MCF 10A (cell line): ENCODE data around the gene UBQLN3. TPM values are rescaled to one million over a fixed set of nuclear protein-coding genes. Genes with fewer than 3 reads are reported as not detected.

Experiments
- Bru-seq: library from RNA; stranded (reverse); fragments of 400-500 nt; gene quantifications from one replicate; lab custom pipeline; 2021; lab: Mats Ljungman, UMichigan
- BruChase-seq, 2 experiments: library from RNA; stranded (reverse); fragments of 400-500 nt; gene quantifications; one replicate each; lab custom pipeline; 2021; lab: Mats Ljungman, UMichigan
- BruUV-seq: library from RNA; stranded (reverse); fragments of 400-500 nt; replicated peaks from 2 replicates; lab custom pipeline; 2021; lab: Mats Ljungman, UMichigan
- CTCF ChIA-PET: fragments of 300-600 bp; sonication (Branson Sonifier 250); formaldehyde crosslinking; extraction: SDS; loops from one replicate; lab custom pipeline; 2021; ENCODE audit warnings: antibody characterized with exemption, inconsistent platforms; lab: Yijun Ruan, JAX
- POLR2A ChIA-PET: fragments of 300-600, 350-650 bp; sonication (Branson Sonifier 250); formaldehyde crosslinking; extraction: SDS; loops from one replicate; lab custom pipeline; 2020; ENCODE audit warnings: antibody characterized with exemption, inconsistent platforms; lab: Yijun Ruan, JAX
- DNase-seq: peaks from one replicate; pipeline ENCODE4 v3.0.0-alpha.2; 2018; ENCODE audit not compliant: unreplicated experiment
- H3K27ac Mint-ChIP-seq: one replicate; pipeline ENCODE4 v1.8.0; 2022; ENCODE audit warnings: mild to moderate bottlenecking, low read depth, mixed read lengths; ENCODE audit not compliant: unreplicated experiment
- H3K27me3 Mint-ChIP-seq: one replicate; pipeline ENCODE4 v1.8.0; 2022; ENCODE audit warnings: mixed read lengths; ENCODE audit not compliant: insufficient read depth, unreplicated experiment
- H3K36me3 Mint-ChIP-seq: one replicate; pipeline ENCODE4 v1.8.0; 2022; ENCODE audit warnings: mild to moderate bottlenecking, moderate library complexity, mixed read lengths; ENCODE audit not compliant: insufficient read depth, unreplicated experiment
- H3K4me1 Mint-ChIP-seq: one replicate; pipeline ENCODE4 v1.8.0; 2022; ENCODE audit warnings: mixed read lengths; ENCODE audit not compliant: insufficient read depth, unreplicated experiment
- H3K4me3 Mint-ChIP-seq: one replicate; pipeline ENCODE4 v1.8.0; 2022; ENCODE audit warnings: mild to moderate bottlenecking, moderate library complexity, mixed read lengths; ENCODE audit not compliant: unreplicated experiment
- H3K9me3 Mint-ChIP-seq: one replicate; pipeline ENCODE4 v1.8.0; 2022; ENCODE audit warnings: mixed read lengths; ENCODE audit not compliant: unreplicated experiment
- CTCF ChIP-seq: fragments of 200-600 bp; IDR thresholded peaks from one replicate; pipeline ENCODE4 v1.8.0; 2022; ENCODE audit warnings: antibody characterized with exemption, mild to moderate bottlenecking; ENCODE audit not compliant: unreplicated experiment
- intact Hi-C: fragments of 100-400 bp; cut with micrococcal nuclease; formaldehyde crosslinking; loops from 2 replicates; pipeline ENCODE4 v1.14.1; 2022
- long read RNA-seq: library from polyadenylated mRNA; stranded (forward); transcript quantifications from one replicate; pipeline ENCODE4 v2.0.0, GENCODE V29; 2022
- total RNA-seq: library from RNA; stranded (reverse); gene quantifications from 2 replicates; pipeline ENCODE4 v1.2.3, GENCODE V29; 2022

The UBQLN3 gene
- not detected in 2 replicates for total RNA-seq
- Bru-seq, nascent RNA: percentile 22 among the genes with signal in this experiment
- percentile 18 among the genes with signal in this experiment for BruChase-seq, experiment 1, labeled RNA remaining after a 6-hour chase
- percentile 16 among the genes with signal in this experiment for BruChase-seq, experiment 2, labeled RNA remaining after a 2-hour chase
- long read RNA-seq: 0 reads

- H3K27ac Mint-ChIP-seq: no peak within 1 kb of the TSS
- no peak for DNase-seq
- H3K4me3 Mint-ChIP-seq: no peak within 1 kb of the TSS
- ChIA-PET CTCF (no interaction called here), POLR2A (no interaction called here)
- no peaks in the 10 kb centered on the region for H3K4me1 Mint-ChIP-seq
- no peaks in the 10 kb centered on the region for H3K9me3 Mint-ChIP-seq
- BruUV-seq: no TSS peak
- H3K27me3 Mint-ChIP-seq: peaks cover 36% of the 10 kb centered on the region
- no peaks in the 10 kb centered on the region for H3K36me3 Mint-ChIP-seq
- TF ChIP-seq CTCF: no peak
- intact Hi-C loops: no loop called here
Measured at GRCh38 chr11:5509803-5510202, at the start of gene UBQLN3. Gene UBQLN3 (minus strand): TSS chr11:5509957. CDS start chr11:5509558, 399 bp downstream.

- Mint-ChIP-seq H3K4me3 (no peak overlapping the region), H3K27ac (no peak overlapping the region), H3K4me1 (no peaks in the 10 kb centered on the region), H3K36me3 (no peaks in the 10 kb centered on the region), H3K9me3 (no peaks in the 10 kb centered on the region), H3K27me3 (peaks cover 41% of the 10 kb centered on the region)
- TF ChIP-seq CTCF: no peak
- intact Hi-C loops: loop anchor here (10.0 kb wide), 1 partner anchor 433 kb away; no protein-coding TSS in a partner anchor
- CTCF ChIA-PET: interaction anchor here (1.6 kb wide), 1 partner anchor 81 kb away, joined by 8 read pairs; no protein-coding TSS in a partner anchor
- DNase-seq: no peak
- POLR2A ChIA-PET: no interaction called here
- BruUV-seq: no TSS peak
Measured at GRCh38 chr11:5557751-5558150, 48.0 kb upstream of the UBQLN3 start.

- ChIA-PET POLR2A (interaction anchor here (0.6 kb wide), 1 partner anchor 346 kb away, joined by 3 read pairs; no protein-coding TSS in a partner anchor), CTCF (interaction anchor here (1.6 kb wide), 1 partner anchor 80 kb away, joined by 8 read pairs; no protein-coding TSS in a partner anchor)
- Mint-ChIP-seq H3K4me3 (no peak overlapping the region), H3K27me3 (peaks cover 41% of the 10 kb centered on the region), H3K36me3 (no peaks in the 10 kb centered on the region), H3K27ac (no peak overlapping the region), H3K4me1 (no peaks in the 10 kb centered on the region), H3K9me3 (no peaks in the 10 kb centered on the region)
- no peak for DNase-seq
- no peak for TF ChIP-seq CTCF
- intact Hi-C loops: loop anchor here (10.0 kb wide), 1 partner anchor 432 kb away; no protein-coding TSS in a partner anchor
- no TSS peak for BruUV-seq
Measured at GRCh38 chr11:5556596-5557188, 46.9 kb upstream of the UBQLN3 start.

- BruUV-seq: no TSS peak
Measured at GRCh38 chr11:5553343-5553742, 43.6 kb upstream of the UBQLN3 start.

More at GRCh38 chr11:5553343-5553742, 43.6 kb upstream of the UBQLN3 start:
- TF ChIP-seq CTCF: peak; percentile 30
- ChIA-PET CTCF (interaction anchor here (0.7 to 1.6 kb wide), 5 partner anchors 51 to 1033 kb away, joined by 3 to 7 read pairs (median 3); no protein-coding TSS in a partner anchor), POLR2A (no interaction called here)
- Mint-ChIP-seq H3K4me3 (no peak overlapping the region), H3K4me1 (peaks cover 13% of the 10 kb centered on the region), H3K36me3 (no peaks in the 10 kb centered on the region), H3K27ac (no peak overlapping the region), H3K27me3 (peaks cover 41% of the 10 kb centered on the region), H3K9me3 (no peaks in the 10 kb centered on the region)
- DNase-seq: no peak
- intact Hi-C loops: loop anchor here (1.0 to 10.0 kb wide), 3 partner anchors 77 to 429 kb away; no protein-coding TSS in a partner anchor
